Lower lobe of right lung (tissue), 2 donors: Measurements from ENCODE around the gene C7orf25. TPM values are rescaled to one million over a fixed set of nuclear protein-coding genes. Genes with fewer than 3 reads are reported as not detected.
A peak's percentile ranks its signal among the peaks of the same experiment; 100 is the strongest.

ENCODE experiments used
- ATAC-seq, 2 donors: fragments of 200-7000 bp; cut with Tn5 transposase; one replicate each; pipeline ENCODE4 v1.9.1; 2020 to 2022; ENCODE audit warnings: mild to moderate bottlenecking in 2 of 2, moderate library complexity in 2 of 2
- DNase-seq: peaks from one replicate; pipeline ENCODE4 v3.0.0-alpha.2; 2020
- H3K27ac ChIP-seq: fragments of 200-600 bp; one replicate; pipeline ENCODE4 v1.8.0; 2022
- H3K27me3 ChIP-seq: fragments of 200-600 bp; one replicate; pipeline ENCODE4 v1.8.0; 2022; ENCODE audit warnings: low read depth
- H3K36me3 ChIP-seq: fragments of 200-600 bp; one replicate; pipeline ENCODE4 v1.8.0; 2022; ENCODE audit warnings: mild to moderate bottlenecking
- H3K4me1 ChIP-seq: fragments of 200-600 bp; one replicate; pipeline ENCODE4 v1.8.0; 2022
- H3K4me3 ChIP-seq: fragments of 200-600 bp; one replicate; pipeline ENCODE4 v1.8.0; 2022; ENCODE audit warnings: mild to moderate bottlenecking
- H3K9me3 ChIP-seq: fragments of 200-600 bp; one replicate; pipeline ENCODE4 v1.8.0; 2022
- CTCF ChIP-seq: fragments of 200-600 bp; IDR thresholded peaks from one replicate; pipeline ENCODE4 v1.8.0; 2022; ENCODE audit warnings: antibody characterized with exemption, mild to moderate bottlenecking
- intact Hi-C: fragments of 100-400 bp; cut with DNase I; formaldehyde crosslinking; loops from one replicate; pipeline ENCODE4 v1.11.0; 2022
- total RNA-seq: library from RNA; stranded (reverse); fragmentation: NEBNext Ultra II Directional; extraction: Animal tissue kit (Norgen Biotek cat#: 25700); gene quantifications from one replicate; pipeline ENCODE4 v1.2.1, GENCODE V29; 2021
- donor health status: DM: no; HTN: yes; CAD: no; lungs with severe emphysema.

The C7orf25 gene
- total RNA-seq, 1 donor from 2014 or later, result 7.8 TPM

GRCh38 chr7:42932811-42933591 is 21.1 kb upstream of the C7orf25 start:
- Histone ChIP-seq H3K36me3 (peaks cover 32% of the 10 kb centered on the region), H3K27ac (peak overlapping the region; percentile 85), H3K9me3 (no peaks in the 10 kb centered on the region), H3K27me3 (no peaks in the 10 kb centered on the region), H3K4me1 (peaks cover 48% of the 10 kb centered on the region), H3K4me3 (peak overlapping the region; percentile 90)
- DNase-seq, result no peak
- intact Hi-C loops, result no loop called here
- ATAC-seq, result peak; percentile 10 to 52
- no peak for TF ChIP-seq CTCF

- H3K4me1 ChIP-seq, result peaks cover 57% of the 10 kb centered on the region
These were observed 20.2 kb upstream of the C7orf25 start, which contains the start of the genes MRPL32 and PSMA2 for GRCh38 chr7:42931834-42932651. Gene MRPL32, plus strand, starts transcription at chr7:42932376. Its CDS starts 11 bp downstream, at chr7:42932387. Gene PSMA2, minus strand, starts transcription at chr7:42932174. Its CDS starts 16 bp downstream, at chr7:42932158.

GRCh38 chr7:42931447-42931833 is 19.6 kb upstream of the C7orf25 start:
- TF ChIP-seq CTCF, result no peak
- H3K4me3 ChIP-seq, result peak overlapping the region; percentile 90
- peak overlapping the region; percentile 85 for H3K27ac ChIP-seq
- peaks cover 59% of the 10 kb centered on the region for H3K4me1 ChIP-seq
- DNase-seq (no peak), ATAC-seq (no peak)
- no peaks in the 10 kb centered on the region for H3K9me3 ChIP-seq
- intact Hi-C loops, result no loop called here
- H3K27me3 ChIP-seq, result no peaks in the 10 kb centered on the region
- peaks cover 27% of the 10 kb centered on the region for H3K36me3 ChIP-seq

More at GRCh38 chr7:42931834-42932651, 20.2 kb upstream of the C7orf25 start, which contains the start of the genes MRPL32 and PSMA2:
- peak; percentile 96 for DNase-seq
- no peak for TF ChIP-seq CTCF
- H3K9me3 ChIP-seq, result no peaks in the 10 kb centered on the region
- peak within 1 kb of the TSS; percentile 85 for H3K27ac ChIP-seq
- H3K36me3 ChIP-seq, result peaks cover 26% of the 10 kb centered on the region
- ATAC-seq, result peak; percentile 100
- H3K27me3 ChIP-seq, result no peaks in the 10 kb centered on the region
- intact Hi-C loops, result no loop called here
- peak within 1 kb of the TSS; percentile 90 for H3K4me3 ChIP-seq

- intact Hi-C loops, result no loop called here
- peaks cover 64% of the 10 kb centered on the region for H3K4me1 ChIP-seq
- no peaks in the 10 kb centered on the region for H3K27me3 ChIP-seq
- no peaks in the 10 kb centered on the region for H3K9me3 ChIP-seq
- H3K36me3 ChIP-seq, result peaks cover 27% of the 10 kb centered on the region
- no peak for TF ChIP-seq CTCF
- no peak overlapping the region for H3K27ac ChIP-seq
- H3K4me3 ChIP-seq, result peak overlapping the region; percentile 90
- DNase-seq, result no peak
- peak in 1 of 2 donors; percentile 15 for ATAC-seq
These were observed 19.0 kb upstream of the C7orf25 start for GRCh38 chr7:42930889-42931288.

DNA sequence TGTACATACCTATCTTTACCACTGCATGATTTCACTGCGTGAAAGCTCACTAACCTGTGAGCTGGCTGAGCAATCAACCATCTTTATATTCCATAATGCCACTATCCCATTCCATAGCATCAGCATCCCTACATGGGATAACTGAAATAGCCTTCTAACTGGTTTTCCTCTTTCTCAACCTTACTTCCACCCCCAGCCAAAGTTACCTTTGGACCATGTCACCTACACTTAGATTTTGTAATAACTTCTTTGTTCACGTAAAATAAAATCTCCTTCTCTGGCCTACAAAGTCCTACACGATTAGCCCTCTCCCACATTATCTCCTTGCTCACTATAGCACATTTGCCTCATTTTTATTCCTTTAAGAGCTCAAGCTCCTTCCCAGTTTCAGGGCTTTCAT is 17.6 kb upstream of the C7orf25 start:
- DNase-seq (no peak), ATAC-seq (no peak)
- H3K27ac ChIP-seq, result no peak overlapping the region
- H3K27me3 ChIP-seq, result no peaks in the 10 kb centered on the region
- no peak for TF ChIP-seq CTCF
- H3K4me1 ChIP-seq, result peaks cover 64% of the 10 kb centered on the region
- H3K4me3 ChIP-seq, result no peak overlapping the region
- peaks cover 29% of the 10 kb centered on the region for H3K36me3 ChIP-seq
- intact Hi-C loops, result no loop called here
- no peaks in the 10 kb centered on the region for H3K9me3 ChIP-seq
